A549 (cell line): Measurements from ENCODE around the gene RUNX2. TPM values are rescaled to one million over a fixed set of nuclear protein-coding genes. Genes with fewer than 3 reads are reported as not detected.

ENCODE experiments used
- ATAC-seq, 2 experiments: fragments of 200-7000 bp in 1 of 2; fragments of >200 bp in 1 of 2; cut with Nextera tagmentation in 1 of 2; cut with Tn5 transposase in 1 of 2; 3 replicates each; pipeline versions ENCODE4 v1.8.0 to v1.9.1; 2018 to 2020; ENCODE audit warnings: mild to moderate bottlenecking in 1 of 2, moderate library complexity in 1 of 2
- CTCF ChIA-PET: fragments of 300-600 bp; sonication (Branson Sonifier 250); formaldehyde crosslinking; extraction: SDS; loops from one replicate; lab custom pipeline; 2021; ENCODE audit warnings: antibody characterized with exemption, inconsistent platforms; lab: Yijun Ruan, JAX
- POLR2A ChIA-PET: fragments of 350-600 bp; formaldehyde crosslinking; extraction: SDS; loops from one replicate; lab custom pipeline; 2021; ENCODE audit warnings: antibody characterized with exemption, inconsistent platforms; lab: Yijun Ruan, JAX
- DNase-seq, 2 experiments: peaks; one replicate each; pipeline versions ENCODE4 v3.0.0 to v3.0.0-alpha.2; 2011 to 2016; ENCODE audit warnings: low read depth in 1 of 2, low spot score in 1 of 2
- FAIRE-seq: peaks from 2 replicates; lab custom pipeline; 2011; peaks lifted over from hg19 to GRCh38; lab: Jason Lieb, UNC
- H3K27ac ChIP-seq, 2 experiments: fragments of >200 bp; sonication (Bioruptor Twin); formaldehyde crosslinking; 3 replicates each; pipeline ENCODE4 v1.5.1; 2016 to 2017
- H3K4me1 ChIP-seq: fragments of >200 bp; sonication (Bioruptor Twin); formaldehyde crosslinking; 3 replicates; pipeline ENCODE4 v1.6.1; 2016
- H3K4me2 ChIP-seq: fragments of >200 bp; sonication (Bioruptor Twin); formaldehyde crosslinking; 3 replicates; pipeline ENCODE4 v1.6.1; 2016
- H3K4me3 ChIP-seq: fragments of >200 bp; sonication (Bioruptor Twin); formaldehyde crosslinking; 3 replicates; pipeline ENCODE4 v1.5.1; 2016
- H3K9me3 ChIP-seq: fragments of >200 bp; sonication (Bioruptor Twin); formaldehyde crosslinking; 3 replicates; pipeline ENCODE4 v1.6.1; 2016
- BHLHE40 ChIP-seq: IDR thresholded peaks from 2 replicates; pipeline ENCODE4 v1.6.1; 2012; ENCODE audit warnings: low read depth, low read length, inconsistent platforms
- CBX8 ChIP-seq: fragments of 200-600 bp; sonication (generic); IDR thresholded peaks from 2 replicates; pipeline ENCODE4 v1.6.1; 2016
- CHD2 ChIP-seq: fragments of 150-350 bp; IDR thresholded peaks from 2 replicates; pipeline ENCODE4 v1.6.1; 2014; ENCODE audit warnings: low read length; ENCODE audit not compliant: partially characterized antibody
- EHMT2 ChIP-seq: fragments of 200-600 bp; sonication (generic); IDR thresholded peaks from 2 replicates; pipeline ENCODE4 v1.6.1; 2016; ENCODE audit warnings: antibody characterized with exemption, low read depth, mild to moderate bottlenecking, moderate library complexity
- EP300 ChIP-seq, 2 experiments: fragments of >200 bp; sonication (Bioruptor Twin); formaldehyde crosslinking; IDR thresholded peaks; 2 replicates in 1 of 2; 3 replicates in 1 of 2; pipeline ENCODE4 v1.6.1; 2016 to 2017
- ESRRA ChIP-seq: fragments of 150-350 bp; IDR thresholded peaks from 2 replicates; pipeline ENCODE4 v1.6.1; 2014; ENCODE audit warnings: mild to moderate bottlenecking, low read length, borderline replicate concordance
- FOSB ChIP-seq: fragments of 250-450 bp; sonication (Bioruptor Pico); IDR thresholded peaks from 2 replicates; pipeline ENCODE4 v1.5.0; 2020; ENCODE audit warnings: mild to moderate bottlenecking, moderate library complexity
- FOXS1 ChIP-seq: fragments of 250-450 bp; sonication (Bioruptor Pico); IDR thresholded peaks from 2 replicates; pipeline ENCODE4 v1.5.0; 2020; ENCODE audit warnings: mild to moderate bottlenecking, moderate library complexity
- GATA3 ChIP-seq: IDR thresholded peaks from 2 replicates; pipeline ENCODE4 v1.6.1; 2012; ENCODE audit warnings: borderline replicate concordance
- HDAC2 ChIP-seq: fragments of 200-600 bp; sonication (generic); IDR thresholded peaks from 2 replicates; pipeline ENCODE4 v1.6.1; 2016
- HES2 ChIP-seq: fragments of >200 bp; sonication (Bioruptor Twin); formaldehyde crosslinking; IDR thresholded peaks from 2 replicates; pipeline ENCODE4 v1.6.1; 2016
- HEYL ChIP-seq: fragments of 250-450 bp; sonication (Bioruptor Pico); IDR thresholded peaks from 2 replicates; pipeline ENCODE4 v1.8.0; 2021; ENCODE audit warnings: mild to moderate bottlenecking, moderate library complexity
- HOXB13 ChIP-seq: fragments of 250-450 bp; sonication (Bioruptor Pico); IDR thresholded peaks from 2 replicates; pipeline ENCODE4 v1.5.0; 2020; ENCODE audit warnings: low read depth, mild to moderate bottlenecking, moderate library complexity
- HOXB5 ChIP-seq: fragments of 250-450 bp; sonication (Bioruptor Pico); IDR thresholded peaks from 2 replicates; pipeline ENCODE4 v1.5.0; 2020; ENCODE audit warnings: mild to moderate bottlenecking, moderate library complexity
- JUN ChIP-seq, 2 experiments: fragments of >200 bp; sonication (Bioruptor Twin); formaldehyde crosslinking; IDR thresholded peaks; 2 replicates in 1 of 2; 3 replicates in 1 of 2; pipeline ENCODE4 v1.6.1; 2016 to 2017
- JUNB ChIP-seq: fragments of >200 bp; sonication (Bioruptor Twin); formaldehyde crosslinking; IDR thresholded peaks from 2 replicates; pipeline ENCODE4 v1.6.1; 2016
- KDM1A ChIP-seq: fragments of 200-600 bp; sonication (generic); IDR thresholded peaks from 2 replicates; pipeline ENCODE4 v1.6.1; 2016; ENCODE audit warnings: low read depth, mild to moderate bottlenecking
- KDM5A ChIP-seq: fragments of 200-600 bp; sonication (generic); IDR thresholded peaks from 2 replicates; pipeline ENCODE4 v1.6.1; 2016; ENCODE audit warnings: antibody characterized with exemption, mild to moderate bottlenecking
- MAFK ChIP-seq: fragments of 450-650 bp; IDR thresholded peaks from 2 replicates; pipeline ENCODE4 v1.6.1; 2014; ENCODE audit not compliant: partially characterized antibody
- MAX ChIP-seq: IDR thresholded peaks from 2 replicates; pipeline ENCODE4 v1.6.1; 2012
- MAZ ChIP-seq: fragments of 150-350 bp; IDR thresholded peaks from 2 replicates; pipeline ENCODE4 v1.6.1; 2014; ENCODE audit warnings: antibody characterized with exemption, low read depth, low read length, borderline replicate concordance
- MYC ChIP-seq: IDR thresholded peaks from 2 replicates; pipeline ENCODE4 v1.6.1; 2012; ENCODE audit warnings: mild to moderate bottlenecking, inconsistent platforms, low read length, improper control_type of control experiment, borderline replicate concordance
- NFE2L2 ChIP-seq: fragments of 150-350 bp; conservative IDR thresholded peaks from 2 replicates; pipeline ENCODE4 v1.6.1; 2014; ENCODE audit warnings: low read length
- NPAS2 ChIP-seq: fragments of 250-450 bp; sonication (Bioruptor Pico); IDR thresholded peaks from 2 replicates; pipeline ENCODE4 v1.8.0; 2022; ENCODE audit warnings: mild to moderate bottlenecking, moderate library complexity, borderline replicate concordance
- POLR2A ChIP-seq: IDR thresholded peaks from 2 replicates; pipeline ENCODE4 v1.6.1; 2012; ENCODE audit warnings: mild to moderate bottlenecking, low read length
- POLR2AphosphoS2 ChIP-seq: conservative IDR thresholded peaks from 2 replicates; pipeline ENCODE4 v1.6.1; 2012; ENCODE audit warnings: low read length, improper control_type of control experiment, inconsistent platforms
- RARB ChIP-seq: fragments of 250-450 bp; sonication (Bioruptor Pico); IDR thresholded peaks from 2 replicates; pipeline ENCODE4 v1.8.0; 2021; ENCODE audit warnings: mild to moderate bottlenecking, moderate library complexity
- RCOR1 ChIP-seq: fragments of 150-350 bp; IDR thresholded peaks from 2 replicates; pipeline ENCODE4 v1.6.1; 2014; ENCODE audit warnings: antibody characterized with exemption, low read length, low read depth
- RNF2 ChIP-seq: fragments of 200-600 bp; sonication (generic); IDR thresholded peaks from 2 replicates; pipeline ENCODE4 v1.6.1; 2016; ENCODE audit warnings: low read depth, mild to moderate bottlenecking, antibody characterized with exemption, moderate library complexity, borderline replicate concordance
- SMC3 ChIP-seq: fragments of >200 bp; sonication (Bioruptor Twin); formaldehyde crosslinking; IDR thresholded peaks from 3 replicates; pipeline ENCODE4 v1.6.1; 2018; ENCODE audit warnings: inconsistent platforms
- SREBF2 ChIP-seq: fragments of 450-650 bp; IDR thresholded peaks from 2 replicates; pipeline ENCODE4 v1.6.1; 2014; ENCODE audit warnings: mild to moderate bottlenecking, moderate library complexity
- TFCP2L1 ChIP-seq: fragments of 250-450 bp; sonication (Bioruptor Pico); IDR thresholded peaks from 2 replicates; pipeline ENCODE4 v1.5.0; 2021; ENCODE audit warnings: mild to moderate bottlenecking
- TP53 ChIP-seq: fragments of 250-450 bp; sonication (Bioruptor Pico); IDR thresholded peaks from 2 replicates; pipeline ENCODE4 v1.5.0; 2021; ENCODE audit warnings: mild to moderate bottlenecking, moderate library complexity
- ZNF302 ChIP-seq: fragments of 250-450 bp; sonication (Bioruptor Pico); IDR thresholded peaks from 2 replicates; pipeline ENCODE4 v1.9.0; 2021; ENCODE audit warnings: inconsistent platforms, mild to moderate bottlenecking, moderate library complexity
- ZSCAN20 ChIP-seq: fragments of 250-450 bp; sonication (Bioruptor Pico); IDR thresholded peaks from 2 replicates; pipeline ENCODE4 v1.8.0; 2022; ENCODE audit warnings: mild to moderate bottlenecking, moderate library complexity
- WGBS: methylation state at CpG from one replicate; pipeline ENCODE4 v1.1.6; 2017; ENCODE audit errors: missing lambda C conversion rate; 5-methylcytosine and 5-hydroxymethylcytosine counted together
- polyA plus RNA-seq, 4 experiments: library from polyadenylated mRNA; depleted of rRNA in 3 of 4; stranded (reverse); fragments of >200 nt; fragmentation: RNase III in 1 of 4; extraction: RNeasy Plus Mini Kit Qiagen cat#74134 plus additional on column Dnase treatment in 1 of 4; gene quantifications; 2 replicates in 3 of 4; 3 replicates in 1 of 4; pipeline ENCODE4 v1.2.3, GENCODE V29; 2011 to 2017

RUNX2 gene
- polyA plus RNA-seq, 2 of the 4 experiments (the other 2 are of a cell fraction): 0.13 to 0.83 TPM

- no peak overlapping the region for H3K4me2 ChIP-seq
- ChIA-PET CTCF (interaction anchor here (1.0 to 2.9 kb wide), 2 partner anchors 242 to 812 kb away, joined by 3 to 9 read pairs; no protein-coding TSS in a partner anchor), POLR2A (no interaction called here)
- H3K4me3 ChIP-seq: no peak overlapping the region
- H3K27ac ChIP-seq: no peak overlapping the region
- no peak for ATAC-seq
- no peaks in the 10 kb centered on the region for H3K4me1 ChIP-seq
- TF ChIP-seq KDM1A (no peak), RCOR1 (no peak), NPAS2 (CRISPR knock-in tag) (no peak), HEYL (CRISPR knock-in tag) (no peak)
- DNase-seq: no peak
- FAIRE-seq: no peak
- no peaks in the 10 kb centered on the region for H3K9me3 ChIP-seq
- 82% methylated on average over 7 of the region's 7 CpGs for WGBS
Measured at GRCh38 chr6:45472382-45472781, 144.3 kb downstream of the RUNX2 start.

- H3K4me1 ChIP-seq: no peaks in the 10 kb centered on the region
- DNase-seq (no peak), FAIRE-seq (no peak), ATAC-seq (no peak)
- H3K27ac ChIP-seq: no peak overlapping the region
- H3K9me3 ChIP-seq: no peaks in the 10 kb centered on the region
- CTCF ChIA-PET: no interaction called here
- TF ChIP-seq KDM5A (no peak), TP53 (CRISPR knock-in tag) (no peak), HOXB5 (CRISPR knock-in tag) (no peak), MYC (no peak), ZNF302 (CRISPR knock-in tag) (no peak), MAZ (no peak), SMC3 (no peak), HDAC2 (no peak), KDM1A (no peak), JUNB (no peak), CBX8 (no peak), RNF2 (no peak), BHLHE40 (no peak), HOXB13 (CRISPR knock-in tag) (no peak), RARB (CRISPR knock-in tag) (no peak), HES2 (no peak), POLR2AphosphoS2 (no peak), EP300 (IDR thresholded peaks at IDR 0.05) (no peak), POLR2A (no peak), MAFK (no peak)
- no peak overlapping the region for H3K4me3 ChIP-seq
- no peak overlapping the region for H3K4me2 ChIP-seq
- POLR2A ChIA-PET: no interaction called here
- WGBS: 81% methylated on average over 13 of the region's 13 CpGs
Measured at GRCh38 chr6:45473121-45473993, 145.2 kb downstream of the RUNX2 start.

- H3K4me2 ChIP-seq: no peak overlapping the region
- 36% methylated on average over 2 of the region's 2 CpGs for WGBS
- ATAC-seq: no peak
- CTCF ChIA-PET: no interaction called here
- FAIRE-seq: no peak
- POLR2A ChIA-PET: no interaction called here
- no peaks in the 10 kb centered on the region for H3K9me3 ChIP-seq
- H3K27ac ChIP-seq: no peak overlapping the region
- no peak for TF ChIP-seq GATA3
- TF ChIP-seq ZNF302 (CRISPR knock-in tag): no peak
- TF ChIP-seq FOSB (CRISPR knock-in tag): no peak
- no peak for TF ChIP-seq SREBF2
- TF ChIP-seq FOXS1 (CRISPR knock-in tag): no peak
- TF ChIP-seq HOXB13 (CRISPR knock-in tag): no peak
- TF ChIP-seq EHMT2: no peak
- TF ChIP-seq POLR2A: no peak
- TF ChIP-seq TFCP2L1: no peak
- no peak for TF ChIP-seq MAFK
- no peak for TF ChIP-seq KDM5A
- no peak for TF ChIP-seq ZSCAN20 (CRISPR knock-in tag)
- TF ChIP-seq KDM1A: no peak
- TF ChIP-seq ESRRA: no peak
- no peak for TF ChIP-seq CHD2
- TF ChIP-seq POLR2AphosphoS2: no peak
- TF ChIP-seq JUN (IDR thresholded peaks at IDR 0.05): no peak
- TF ChIP-seq NFE2L2: no peak
- TF ChIP-seq MAX: no peak
- no peak for DNase-seq
- H3K4me1 ChIP-seq: no peaks in the 10 kb centered on the region
- no peak overlapping the region for H3K4me3 ChIP-seq
Measured at GRCh38 chr6:45474376-45474775, 146.2 kb downstream of the RUNX2 start.
